Stimulated activated CD4-positive, alpha-beta T cell treated with anti-CD3 and anti-CD28 coated beads, Interleukin-4, amount 100 ng/mL, for 48 hours (primary cell): ENCODE data around the gene SH3TC2.
A peak's percentile ranks its signal among the peaks of the same experiment; 100 is the strongest.

Source experiments
- DNase-seq, 2 donors: peaks; one replicate each; pipeline ENCODE4 v3.0.0-alpha.2; 2020; ENCODE audit warnings: low read depth in 2 of 2

SH3TC2 gene

DNA sequence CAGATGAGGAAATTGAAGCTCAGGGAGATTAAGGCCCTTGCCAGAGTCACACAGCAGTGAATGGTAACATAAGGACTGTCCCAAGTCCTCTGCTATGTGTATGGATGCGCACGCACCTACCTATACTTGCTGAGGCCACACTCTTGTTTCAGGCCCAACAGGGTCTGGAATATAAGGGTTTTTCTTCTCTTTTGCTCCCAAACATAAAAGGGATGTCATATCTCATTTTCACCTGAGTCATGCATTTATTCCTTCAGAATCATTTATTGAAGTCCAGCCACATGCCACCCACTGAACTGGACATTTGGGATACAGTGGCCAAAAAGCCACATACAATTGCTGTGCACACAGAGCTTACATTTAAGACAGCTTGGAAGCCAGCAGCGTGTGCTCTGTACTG lies 92.0 kb downstream of the SH3TC2 start:
- DNase-seq: no peak

- no peak for DNase-seq
These were observed 92.6 kb downstream of the SH3TC2 start for GRCh38 chr5:148970228-148970627.

GRCh38 chr5:148969291-148969690 lies 93.6 kb downstream of the SH3TC2 start:
- no peak for DNase-seq

DNA sequence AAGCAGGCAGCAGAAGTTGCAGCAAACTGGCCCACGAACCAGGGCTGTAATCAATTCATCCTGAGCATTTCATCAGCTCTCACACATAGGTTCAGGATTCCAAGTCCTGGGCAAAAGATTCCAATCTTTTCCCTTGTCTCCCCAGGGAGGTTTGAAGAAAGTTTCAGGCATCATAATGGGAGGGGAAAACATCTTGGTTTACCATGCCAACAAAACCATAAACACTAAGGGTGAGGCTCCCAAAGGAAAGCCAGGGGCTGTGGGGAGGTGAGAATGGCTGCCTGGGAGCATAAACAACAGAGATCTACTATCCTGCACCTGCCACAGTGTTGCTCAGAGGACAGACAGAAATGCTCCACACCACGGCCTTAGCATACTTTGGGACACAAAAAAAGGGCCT lies 94.6 kb downstream of the SH3TC2 start:
- no peak for DNase-seq

DNA sequence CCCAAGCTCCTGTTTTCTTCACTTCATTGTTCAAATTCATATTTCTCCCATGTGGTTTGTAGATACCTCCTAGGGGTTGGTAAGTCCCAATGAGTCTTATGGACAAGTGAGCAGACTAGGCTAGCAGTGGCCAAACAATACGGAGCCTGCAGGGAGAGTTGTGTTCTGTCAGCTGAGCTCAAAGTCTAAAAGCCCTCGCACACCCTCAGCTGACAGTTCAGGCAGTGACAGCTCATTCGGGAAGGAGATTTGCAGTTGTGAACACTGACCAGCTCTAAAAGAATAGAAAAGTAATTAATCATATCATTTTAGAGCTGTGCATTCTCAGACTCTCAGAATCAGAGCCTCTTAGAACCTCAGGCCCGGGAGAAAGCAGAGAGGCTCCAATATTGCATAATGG lies 95.1 kb downstream of the SH3TC2 start:
- no peak for DNase-seq

GRCh38 chr5:148966938-148967337 lies 95.9 kb downstream of the SH3TC2 start:
- DNase-seq: no peak

GRCh38 chr5:148966348-148966747 lies 96.5 kb downstream of the SH3TC2 start:
- DNase-seq: no peak

- DNase-seq: no peak
These were observed 97.2 kb downstream of the SH3TC2 start for GRCh38 chr5:148965511-148966265.

DNA sequence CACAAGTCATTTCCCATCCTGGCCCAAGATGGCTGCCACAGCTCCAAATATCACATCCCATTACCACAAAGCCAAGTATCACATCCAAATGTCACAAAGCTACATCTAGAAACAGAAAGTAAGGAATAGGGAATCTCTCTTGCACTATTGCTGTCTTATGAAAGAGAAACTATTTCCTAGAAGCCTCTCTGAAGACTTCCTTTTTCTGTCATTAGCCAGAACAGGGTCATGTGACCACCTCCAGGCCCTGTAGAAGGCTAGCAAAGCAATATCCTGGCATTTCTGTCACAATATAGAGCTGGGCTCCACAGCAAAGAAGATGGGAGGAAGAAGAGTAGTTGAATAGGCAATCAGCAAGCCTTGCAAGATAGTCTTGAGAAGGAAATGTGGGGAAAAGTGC lies 99.2 kb downstream of the SH3TC2 start:
- no peak for DNase-seq

DNA sequence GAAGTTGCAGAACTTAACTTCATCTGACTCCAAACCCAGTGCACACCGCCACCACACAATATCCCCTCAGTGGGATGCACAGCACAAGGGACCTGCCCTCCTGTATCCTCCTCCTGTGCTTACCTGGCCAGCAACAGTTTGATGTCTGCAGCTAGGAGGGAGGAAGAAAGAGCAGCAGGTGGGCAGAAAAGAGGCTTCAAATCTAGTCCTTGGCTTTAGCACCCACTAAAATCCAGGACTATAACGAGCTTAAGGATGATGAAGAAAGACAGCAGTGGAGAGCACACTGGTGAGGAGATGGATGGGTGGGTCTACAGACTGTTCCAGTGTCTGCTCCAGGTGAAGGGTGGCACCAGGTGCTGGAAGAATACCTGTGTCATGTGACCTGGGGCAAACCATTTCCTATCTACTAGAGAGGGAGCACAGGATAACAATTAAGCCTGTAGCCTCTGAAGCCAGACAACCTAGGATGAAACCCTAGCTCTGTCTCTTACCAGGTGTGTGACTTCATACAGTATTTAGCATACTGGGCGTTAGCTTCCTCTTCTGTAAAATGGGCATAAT lies 100.0 kb downstream of the SH3TC2 start:
- DNase-seq: no peak

GRCh38 chr5:148962200-148962550 lies 100.7 kb downstream of the SH3TC2 start:
- no peak for DNase-seq

- no peak for DNase-seq
These were observed 101.3 kb downstream of the SH3TC2 start for GRCh38 chr5:148961261-148962199.

DNA sequence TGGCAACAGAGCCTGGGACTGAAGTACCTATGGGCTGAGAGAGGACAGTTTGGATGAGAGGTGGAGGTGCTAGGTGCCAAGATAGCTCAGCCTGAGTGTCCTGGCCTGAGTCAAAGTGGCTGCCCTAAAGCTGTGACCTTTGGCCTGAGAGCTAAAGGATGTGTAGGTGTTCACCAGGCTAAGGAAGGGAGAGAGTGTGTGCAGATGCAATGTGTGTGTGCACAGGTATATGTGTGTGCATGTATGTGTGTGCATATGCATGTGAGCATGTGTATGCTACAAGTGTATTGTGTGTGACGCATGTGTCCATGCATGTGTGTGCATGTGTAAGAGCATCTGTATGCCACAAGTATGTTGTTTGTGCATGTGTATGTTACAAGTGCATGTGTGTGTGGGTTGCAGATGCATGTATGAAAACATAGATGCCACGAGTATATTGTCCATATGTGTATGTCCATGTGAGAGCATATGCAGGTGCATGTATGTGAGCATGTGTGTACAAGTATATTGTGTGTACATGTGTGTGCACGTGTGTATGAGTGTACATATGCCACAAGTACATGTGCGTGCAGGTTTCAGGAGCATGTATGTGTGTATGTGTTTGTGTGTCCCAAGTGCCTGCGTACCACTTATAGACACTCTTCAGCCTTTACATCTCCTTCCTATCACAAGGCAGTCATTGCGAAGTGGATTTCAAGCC lies 102.6 kb downstream of the SH3TC2 start:
- no peak for DNase-seq

- DNase-seq: peak; percentile 19 to 35
These were observed 105.2 kb downstream of the SH3TC2 start for GRCh38 chr5:148957591-148958202.

- DNase-seq: no peak
These were observed 106.1 kb downstream of the SH3TC2 start for GRCh38 chr5:148956477-148957385.
